GM18520 (cell line): Measurements from ENCODE around the gene ARHGAP26.

Source experiments
- ATAC-seq: cut with Tn5 transposase; IDR thresholded peaks from one replicate; pipeline ENCODE4 v1.9.1; 2021; ENCODE audit not compliant: unreplicated experiment

The ARHGAP26 gene

DNA sequence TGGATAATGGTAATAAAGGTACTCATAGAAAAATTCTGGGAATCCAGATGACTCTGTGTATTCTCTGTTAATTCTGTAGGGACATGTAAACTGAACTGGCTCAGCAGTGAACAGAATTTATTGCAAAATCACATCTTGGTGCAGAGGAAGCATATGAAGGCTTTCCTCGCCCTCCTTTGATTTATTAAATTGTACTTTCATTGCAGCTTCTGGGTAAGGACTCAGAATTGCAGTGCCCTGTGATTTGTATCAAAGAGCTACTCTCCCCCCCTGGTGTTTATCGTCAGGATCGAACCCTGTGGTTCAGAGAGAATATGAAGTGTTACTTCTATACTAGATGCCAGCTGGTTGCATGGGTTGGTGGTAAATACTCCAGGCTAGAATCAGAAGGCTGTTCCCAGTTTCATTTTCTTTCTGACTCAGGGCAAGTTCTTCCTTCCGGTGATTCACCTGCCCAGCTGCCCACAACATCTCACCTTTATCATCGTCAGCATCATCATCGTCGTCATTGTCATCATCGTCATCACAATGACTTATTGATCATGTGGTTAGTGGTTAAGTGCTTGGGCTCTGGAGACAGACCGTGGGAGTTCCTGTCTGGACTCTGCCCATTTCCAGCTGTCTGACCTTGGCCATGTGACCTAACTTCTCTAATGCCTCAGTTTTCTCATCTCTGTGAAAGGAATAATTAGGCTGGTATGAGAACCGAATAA, 238.8 kb downstream of the ARHGAP26 start:
- ATAC-seq = peak; percentile 77

- ATAC-seq = no peak
Measured at GRCh38 chr5:143010351-143010750, 240.2 kb downstream of the ARHGAP26 start.

DNA sequence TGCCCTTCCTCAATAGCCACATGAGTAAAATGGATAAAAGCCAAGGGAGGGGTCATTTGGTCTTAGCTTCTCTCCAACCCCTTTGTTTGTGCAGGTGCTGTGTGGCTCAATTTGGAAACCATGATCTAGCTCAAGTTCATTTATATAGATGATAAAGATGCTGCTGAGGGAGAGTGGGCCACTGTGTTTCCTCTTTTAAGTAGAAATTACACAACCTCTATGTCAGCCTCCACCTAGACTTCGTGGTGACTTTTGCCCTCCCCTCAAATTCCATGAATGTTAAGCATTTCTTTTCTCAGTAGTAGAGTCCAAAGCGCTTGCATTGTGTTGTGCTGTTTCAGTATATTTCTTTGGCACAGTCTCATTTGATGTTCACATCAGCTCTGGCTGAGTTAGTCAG, 241.4 kb downstream of the ARHGAP26 start:
- ATAC-seq = no peak

DNA sequence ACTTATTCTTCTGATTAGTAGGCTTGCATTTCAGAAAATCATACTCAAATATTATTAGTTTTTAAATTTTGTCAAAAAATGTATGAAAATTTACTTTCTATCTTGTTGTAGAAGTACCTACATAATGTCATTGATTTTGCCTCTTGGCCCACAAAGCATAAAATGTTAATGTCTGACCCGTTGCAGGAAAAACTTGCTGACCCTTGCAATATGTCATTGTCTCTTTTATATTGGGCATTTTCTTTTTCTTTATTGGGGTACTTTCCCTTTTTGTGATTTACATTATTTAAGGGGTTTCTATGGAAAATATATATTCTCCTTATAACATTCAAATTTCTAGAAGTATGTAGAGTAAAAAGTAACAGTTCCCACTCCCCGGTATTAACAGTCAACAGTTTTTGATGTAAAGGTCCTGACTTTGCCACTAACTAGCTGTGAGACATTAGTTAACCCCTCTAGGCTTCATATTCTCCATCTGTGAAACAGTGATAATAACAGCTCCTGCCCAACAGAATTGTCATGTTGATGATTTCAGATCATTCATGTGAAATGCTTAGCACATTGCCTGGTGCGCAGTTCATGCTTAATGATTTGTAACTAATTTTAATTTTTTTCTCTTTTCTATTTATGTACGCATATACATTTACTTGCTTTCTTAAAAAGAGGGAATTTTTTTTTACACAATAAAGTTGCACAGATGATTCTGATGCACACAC, 243.2 kb downstream of the ARHGAP26 start:
- ATAC-seq = no peak

DNA sequence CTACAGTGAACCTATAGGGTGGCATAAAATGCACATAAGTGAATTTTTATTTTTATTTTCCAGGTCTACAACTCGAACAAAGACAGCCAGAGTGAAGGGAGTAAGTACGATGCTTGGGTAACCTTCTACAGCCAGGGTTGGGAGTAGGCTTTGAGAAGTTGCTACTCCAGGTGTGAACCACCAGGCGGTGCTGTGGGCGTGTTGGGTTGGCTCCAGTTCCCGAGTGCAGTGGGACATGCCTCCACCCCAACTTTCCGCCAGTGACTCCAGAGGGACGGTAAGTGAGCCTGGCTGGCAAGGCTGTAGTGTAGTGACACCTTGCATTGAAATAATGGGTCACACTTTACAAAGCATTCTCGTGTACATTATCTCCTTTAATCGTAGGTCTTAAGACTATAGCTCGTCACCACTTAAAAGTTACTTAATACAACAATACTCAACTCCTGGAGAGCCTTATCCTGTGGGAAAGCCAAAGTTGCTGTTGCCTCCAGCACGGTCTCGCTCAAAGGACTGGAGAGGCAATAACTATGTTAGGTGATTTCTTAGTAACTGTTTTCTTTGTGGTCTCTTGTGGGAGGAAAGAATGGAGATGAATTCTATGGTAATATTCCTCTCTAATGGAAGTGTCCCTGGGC, 244.0 kb downstream of the ARHGAP26 start:
- ATAC-seq = no peak

- ATAC-seq = no peak
Measured at GRCh38 chr5:143016777-143017516, 246.8 kb downstream of the ARHGAP26 start.

GRCh38 chr5:143017541-143017940, 247.4 kb downstream of the ARHGAP26 start:
- ATAC-seq = no peak

- no peak for ATAC-seq
Measured at GRCh38 chr5:143017992-143018391, 247.8 kb downstream of the ARHGAP26 start.

DNA sequence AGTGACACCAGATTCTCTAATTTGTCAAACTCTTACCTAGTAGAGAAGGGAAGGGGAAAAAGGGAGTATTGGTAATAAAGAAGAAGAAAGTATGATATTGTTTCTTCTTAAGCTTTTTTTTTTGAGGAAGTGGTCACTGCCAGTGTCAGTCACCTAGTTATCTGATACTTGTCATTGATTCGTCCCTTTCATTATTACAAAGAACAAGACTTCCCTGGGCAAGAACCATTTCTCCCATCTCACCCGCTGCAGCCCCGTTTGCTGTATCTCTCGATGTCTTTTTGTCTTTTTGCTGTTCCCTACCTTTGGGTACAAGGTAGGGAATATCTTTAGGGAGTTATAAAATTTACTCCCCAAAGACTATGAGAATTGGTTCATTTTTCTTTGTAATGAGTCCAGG, 249.0 kb downstream of the ARHGAP26 start:
- ATAC-seq = no peak

DNA sequence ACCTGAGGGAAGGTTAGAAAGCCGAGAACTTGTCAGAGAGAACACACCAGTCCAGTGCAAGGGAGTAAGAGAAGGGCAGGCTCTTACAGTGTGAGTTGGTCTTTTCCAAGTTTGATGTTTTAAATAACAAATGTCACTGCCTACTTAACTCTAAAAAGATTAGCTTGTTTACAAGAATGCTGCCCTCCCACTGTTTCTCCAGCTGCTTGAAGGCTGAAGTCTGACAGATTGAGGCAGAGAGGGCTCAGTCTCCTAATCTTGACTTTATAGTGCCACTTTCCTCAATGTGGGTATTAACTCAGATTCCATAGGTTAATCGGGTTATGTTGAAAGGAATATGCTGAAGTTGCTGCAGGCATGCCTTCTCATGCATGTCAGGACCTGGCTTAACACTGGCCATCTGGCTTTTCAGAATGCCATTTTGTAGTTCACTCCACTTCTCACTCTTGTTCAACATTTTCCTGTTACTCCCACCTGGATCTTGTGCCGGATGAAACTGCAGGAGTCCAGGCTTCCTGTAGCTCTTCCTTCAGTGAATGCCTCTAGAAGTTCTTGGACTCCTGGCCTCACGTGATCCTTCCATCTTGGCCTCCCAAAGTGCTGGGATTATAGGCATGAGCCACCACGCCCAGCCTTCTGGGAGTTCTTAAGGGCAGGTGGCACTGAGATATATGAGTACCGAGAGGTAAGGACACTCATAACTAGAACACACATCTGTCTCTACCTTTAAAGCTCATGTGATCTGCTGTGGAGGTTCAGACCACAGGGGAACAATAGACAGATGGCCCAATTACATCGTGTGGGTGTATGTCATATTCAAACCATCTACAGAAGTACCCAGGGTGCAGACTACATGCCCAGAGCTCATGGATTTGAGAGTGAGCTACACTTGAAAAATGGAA, 249.7 kb downstream of the ARHGAP26 start:
- peak; percentile 92 for ATAC-seq

DNA sequence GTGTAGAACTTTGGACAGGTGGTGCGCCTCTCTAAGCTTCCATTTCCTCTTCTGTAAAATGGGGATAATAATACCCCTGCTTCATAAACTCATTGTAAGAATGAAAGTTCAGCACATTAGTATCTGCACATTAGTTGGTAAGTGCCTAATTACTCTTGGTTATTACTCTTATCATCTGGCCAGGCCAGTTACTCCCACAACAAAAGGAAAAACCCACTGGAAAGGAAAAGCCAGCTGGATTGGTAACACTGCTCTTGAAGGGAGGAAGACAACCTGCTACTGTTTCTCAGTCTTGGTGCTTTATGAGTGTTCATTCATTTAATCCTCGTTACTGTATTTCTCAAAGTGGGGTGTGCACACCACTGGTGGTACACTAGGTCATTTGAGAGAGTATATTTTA, 251.4 kb downstream of the ARHGAP26 start:
- no peak for ATAC-seq

GRCh38 chr5:143023411-143024096, 253.4 kb downstream of the ARHGAP26 start:
- ATAC-seq = peak; percentile 55

GRCh38 chr5:143024228-143024920, 254.2 kb downstream of the ARHGAP26 start:
- ATAC-seq = no peak

GRCh38 chr5:143025376-143025775, 255.2 kb downstream of the ARHGAP26 start:
- no peak for ATAC-seq

GRCh38 chr5:143025971-143026370, 255.8 kb downstream of the ARHGAP26 start:
- no peak for ATAC-seq

DNA sequence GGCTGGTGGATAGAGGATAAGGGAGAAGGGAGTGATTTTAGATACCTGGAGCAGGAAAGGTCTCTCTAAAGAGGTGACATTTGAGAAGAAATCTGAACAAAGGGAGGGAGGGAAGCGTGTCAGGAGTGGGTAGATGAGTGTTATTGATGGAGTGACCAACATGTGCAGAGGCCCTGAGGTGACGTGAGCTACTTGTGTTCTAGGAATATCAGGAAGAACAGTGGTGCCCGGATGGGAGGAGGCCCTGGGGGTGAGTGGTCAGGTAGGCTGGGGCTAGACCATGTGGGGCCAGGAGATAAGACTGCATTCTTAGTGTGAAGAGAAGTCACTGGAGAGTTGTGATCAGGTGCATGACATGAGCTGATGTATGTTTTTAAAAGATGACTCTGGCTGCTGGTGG, 256.2 kb downstream of the ARHGAP26 start:
- ATAC-seq = no peak

- no peak for ATAC-seq
Measured at GRCh38 chr5:143029293-143029692, 259.1 kb downstream of the ARHGAP26 start.

DNA sequence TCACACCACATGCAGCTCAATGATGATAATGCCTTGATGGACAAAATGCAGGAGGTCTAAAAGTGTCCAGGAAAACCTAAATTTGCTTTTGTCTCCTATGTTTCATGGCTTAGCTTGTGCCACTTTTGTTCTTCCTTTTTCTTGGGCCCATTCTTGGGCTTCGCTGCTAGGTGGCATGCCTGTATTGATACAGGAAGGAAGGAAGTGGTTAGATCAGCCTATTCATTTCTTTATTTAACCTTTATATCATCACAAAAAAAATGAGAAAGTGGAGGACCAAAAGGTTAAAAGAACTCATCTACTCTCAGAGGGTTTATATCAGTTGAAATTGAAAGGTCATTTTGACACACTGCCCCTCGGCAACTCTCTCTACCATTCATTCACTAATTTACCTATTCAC, 260.2 kb downstream of the ARHGAP26 start:
- ATAC-seq = no peak
